ENCODE measurements around the gene POMGNT2.

DNA sequence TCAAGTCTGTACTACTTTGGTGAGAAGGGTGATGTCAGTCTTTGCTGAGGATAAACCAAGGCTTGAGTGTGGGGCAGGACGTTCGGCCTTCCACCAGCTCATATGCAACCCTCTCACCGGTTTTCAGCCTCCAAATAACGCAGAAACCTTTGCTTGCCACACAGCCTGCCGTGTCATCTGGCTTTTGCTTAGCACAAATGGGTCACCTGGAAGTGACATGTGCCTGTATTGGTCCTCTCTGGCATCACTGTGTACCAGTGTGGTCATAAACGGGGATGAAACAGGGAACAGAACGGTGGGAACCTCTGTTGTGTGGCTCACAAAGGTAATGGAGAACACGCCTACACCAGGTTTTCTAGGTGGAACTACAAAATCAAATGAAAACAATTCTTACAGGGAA is 7.1 kb downstream of the POMGNT2 start:
- TF ChIP-seq RAD21 (IDR thresholded peaks at IDR 0.05), result no peak
- no peak for TF ChIP-seq HNF4A (conservative IDR thresholded peaks at IDR 0.05)
- no peak for TF ChIP-seq CTCF (IDR thresholded peaks at IDR 0.05; ENCODE audit: low read depth, low read length, missing input control)
- TF ChIP-seq, protein P1, sequence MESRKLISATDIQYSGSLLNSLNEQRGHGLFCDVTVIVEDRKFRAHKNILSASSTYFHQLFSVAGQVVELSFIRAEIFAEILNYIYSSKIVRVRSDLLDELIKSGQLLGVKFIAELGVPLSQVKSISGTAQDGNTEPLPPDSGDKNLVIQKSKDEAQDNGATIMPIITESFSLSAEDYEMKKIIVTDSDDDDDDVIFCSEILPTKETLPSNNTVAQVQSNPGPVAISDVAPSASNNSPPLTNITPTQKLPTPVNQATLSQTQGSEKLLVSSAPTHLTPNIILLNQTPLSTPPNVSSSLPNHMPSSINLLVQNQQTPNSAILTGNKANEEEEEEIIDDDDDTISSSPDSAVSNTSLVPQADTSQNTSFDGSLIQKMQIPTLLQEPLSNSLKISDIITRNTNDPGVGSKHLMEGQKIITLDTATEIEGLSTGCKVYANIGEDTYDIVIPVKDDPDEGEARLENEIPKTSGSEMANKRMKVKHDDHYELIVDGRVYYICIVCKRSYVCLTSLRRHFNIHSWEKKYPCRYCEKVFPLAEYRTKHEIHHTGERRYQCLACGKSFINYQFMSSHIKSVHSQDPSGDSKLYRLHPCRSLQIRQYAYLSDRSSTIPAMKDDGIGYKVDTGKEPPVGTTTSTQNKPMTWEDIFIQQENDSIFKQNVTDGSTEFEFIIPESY (IDR thresholded peaks at IDR 0.05), result no peak
- TF ChIP-seq REST (IDR thresholded peaks at IDR 0.05), result no peak
- no peak for TF ChIP-seq TAF1 (conservative IDR thresholded peaks at IDR 0.05)

Measured in liver (tissue), 3 donors.